ENCODE measurements around the gene KRTAP4-8.

- TF ChIP-seq, protein P1, sequence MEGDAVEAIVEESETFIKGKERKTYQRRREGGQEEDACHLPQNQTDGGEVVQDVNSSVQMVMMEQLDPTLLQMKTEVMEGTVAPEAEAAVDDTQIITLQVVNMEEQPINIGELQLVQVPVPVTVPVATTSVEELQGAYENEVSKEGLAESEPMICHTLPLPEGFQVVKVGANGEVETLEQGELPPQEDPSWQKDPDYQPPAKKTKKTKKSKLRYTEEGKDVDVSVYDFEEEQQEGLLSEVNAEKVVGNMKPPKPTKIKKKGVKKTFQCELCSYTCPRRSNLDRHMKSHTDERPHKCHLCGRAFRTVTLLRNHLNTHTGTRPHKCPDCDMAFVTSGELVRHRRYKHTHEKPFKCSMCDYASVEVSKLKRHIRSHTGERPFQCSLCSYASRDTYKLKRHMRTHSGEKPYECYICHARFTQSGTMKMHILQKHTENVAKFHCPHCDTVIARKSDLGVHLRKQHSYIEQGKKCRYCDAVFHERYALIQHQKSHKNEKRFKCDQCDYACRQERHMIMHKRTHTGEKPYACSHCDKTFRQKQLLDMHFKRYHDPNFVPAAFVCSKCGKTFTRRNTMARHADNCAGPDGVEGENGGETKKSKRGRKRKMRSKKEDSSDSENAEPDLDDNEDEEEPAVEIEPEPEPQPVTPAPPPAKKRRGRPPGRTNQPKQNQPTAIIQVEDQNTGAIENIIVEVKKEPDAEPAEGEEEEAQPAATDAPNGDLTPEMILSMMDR (IDR thresholded peaks at IDR 0.05), result no peak
- no peak for TF ChIP-seq POLR2A (IDR thresholded peaks at IDR 0.05)
- TF ChIP-seq POLR2AphosphoS5 (IDR thresholded peaks at IDR 0.05; ENCODE audit: insufficient read depth in 1 of 2, low read depth in 1 of 2), result no peak
Observed at GRCh38 chr17:41125064-41125463, 27.1 kb upstream of the KRTAP4-8 start.
